RPMI8226 (cell line): Measurements from ENCODE around the gene KRT12.
"Not testable (repeated sequence)": the region's sequence is repeated elsewhere in the genome, so short reads cannot be mapped to it uniquely, and the experiment has no call there.

Source experiments
- DNase-seq: peaks from one replicate; pipeline ENCODE4 v3.0.0-alpha.2; 2015

The KRT12 gene

GRCh38 chr17:40883626-40884334 is 16.8 kb upstream of the KRT12 start:
- no peak for DNase-seq

DNA sequence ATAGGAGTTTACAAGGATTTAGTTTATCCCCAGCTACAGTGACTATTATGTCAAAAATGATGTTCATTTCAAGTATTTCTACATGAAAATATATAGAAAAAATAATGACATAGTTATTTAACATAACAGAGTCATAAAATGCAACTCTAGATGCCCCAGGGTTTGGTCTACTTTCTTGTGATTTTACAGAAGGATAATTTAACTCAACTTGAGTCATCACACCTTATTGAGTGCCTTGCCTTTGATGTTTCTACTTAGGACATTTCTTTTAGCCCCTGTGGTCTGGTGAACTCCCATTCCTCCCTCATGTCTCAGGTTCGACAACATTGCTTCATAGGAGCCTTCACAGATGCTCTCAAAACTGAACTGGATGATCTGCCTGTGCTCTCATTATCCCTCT is 16.0 kb upstream of the KRT12 start:
- DNase-seq, result no peak

DNA sequence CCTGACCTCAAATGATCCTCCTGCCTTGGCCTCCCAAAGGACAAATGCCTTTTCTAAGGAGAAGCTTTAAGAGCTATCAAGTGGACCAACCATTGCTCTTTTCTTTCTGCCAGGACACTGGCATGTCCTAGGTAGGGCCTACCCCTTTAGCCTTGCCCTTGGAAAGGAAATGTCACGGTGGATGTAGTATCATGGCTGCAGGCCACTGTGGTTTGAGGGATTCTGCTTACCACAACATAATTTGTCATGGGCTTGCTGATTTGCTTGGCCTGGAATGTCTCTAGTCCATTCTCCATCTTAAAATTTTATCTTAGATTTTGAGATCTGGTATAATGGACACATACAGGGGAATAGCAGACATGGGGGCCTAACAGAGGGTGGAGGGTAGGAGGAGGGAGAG is 12.0 kb upstream of the KRT12 start:
- DNase-seq, result no peak

- no peak for DNase-seq
These were observed 11.0 kb upstream of the KRT12 start for GRCh38 chr17:40878044-40878443.

GRCh38 chr17:40873801-40874200 is 6.8 kb upstream of the KRT12 start:
- no peak for DNase-seq

- DNase-seq, result no peak
These were observed 6.2 kb upstream of the KRT12 start for GRCh38 chr17:40873255-40873654.

- DNase-seq, result no peak
These were observed 5.4 kb upstream of the KRT12 start for GRCh38 chr17:40872416-40872815.

DNA sequence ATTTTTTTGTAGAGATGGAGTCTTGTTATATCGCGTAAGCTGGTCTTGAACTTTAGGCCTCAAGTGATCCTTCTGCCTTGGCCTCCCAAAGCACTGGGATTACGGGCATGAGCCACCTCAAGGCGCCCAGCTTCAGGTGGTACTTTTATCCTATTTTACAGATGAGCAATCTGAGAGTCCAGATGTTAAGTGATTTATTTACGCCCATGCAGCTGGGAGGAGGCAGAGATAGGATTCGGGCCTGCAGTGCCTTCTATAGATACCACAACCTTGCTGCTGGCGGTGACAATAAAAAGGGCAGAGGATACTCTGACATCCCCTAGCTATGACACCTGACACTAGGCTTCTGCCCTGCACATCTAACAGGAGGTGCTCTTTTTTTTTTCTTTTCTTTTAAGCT is 4.3 kb upstream of the KRT12 start:
- DNase-seq, result no peak

- DNase-seq, result no peak
These were observed 3.1 kb upstream of the KRT12 start for GRCh38 chr17:40870136-40870535.

DNA sequence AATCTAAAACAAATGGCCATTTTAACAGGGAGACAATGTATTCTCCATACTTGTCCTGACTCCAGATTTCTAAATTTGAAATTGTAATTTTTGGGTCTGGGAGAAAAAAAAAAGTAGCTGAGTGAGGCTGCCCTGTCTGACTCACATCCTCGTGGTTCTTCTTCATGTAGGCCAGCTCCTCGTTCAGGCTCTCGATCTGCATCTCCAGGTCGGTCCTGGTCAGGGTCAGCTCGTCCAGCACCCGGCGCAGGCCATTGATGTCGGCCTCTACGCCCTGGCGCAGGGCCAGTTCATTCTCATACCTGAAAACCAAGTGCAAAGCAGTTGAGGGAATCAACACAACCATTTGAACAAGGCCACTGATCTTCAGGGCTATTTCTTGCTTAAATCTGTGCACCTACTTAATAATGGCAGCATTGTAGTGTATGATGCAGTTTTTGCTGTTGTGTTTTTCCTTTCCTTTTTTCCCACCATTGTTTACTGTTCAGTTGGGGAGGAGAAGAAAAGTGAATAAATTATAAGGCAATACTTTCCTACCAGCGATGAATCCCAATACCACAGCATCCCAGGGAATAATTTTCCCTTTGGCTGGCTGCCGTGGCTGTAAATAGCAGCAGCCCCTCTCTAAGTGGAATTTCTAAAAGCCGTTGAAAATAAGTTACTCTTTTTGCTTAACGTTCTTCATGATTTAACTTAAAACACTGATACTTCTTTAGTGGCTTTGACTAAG is 2.2 kb downstream of the KRT12 start:
- no peak for DNase-seq

DNA sequence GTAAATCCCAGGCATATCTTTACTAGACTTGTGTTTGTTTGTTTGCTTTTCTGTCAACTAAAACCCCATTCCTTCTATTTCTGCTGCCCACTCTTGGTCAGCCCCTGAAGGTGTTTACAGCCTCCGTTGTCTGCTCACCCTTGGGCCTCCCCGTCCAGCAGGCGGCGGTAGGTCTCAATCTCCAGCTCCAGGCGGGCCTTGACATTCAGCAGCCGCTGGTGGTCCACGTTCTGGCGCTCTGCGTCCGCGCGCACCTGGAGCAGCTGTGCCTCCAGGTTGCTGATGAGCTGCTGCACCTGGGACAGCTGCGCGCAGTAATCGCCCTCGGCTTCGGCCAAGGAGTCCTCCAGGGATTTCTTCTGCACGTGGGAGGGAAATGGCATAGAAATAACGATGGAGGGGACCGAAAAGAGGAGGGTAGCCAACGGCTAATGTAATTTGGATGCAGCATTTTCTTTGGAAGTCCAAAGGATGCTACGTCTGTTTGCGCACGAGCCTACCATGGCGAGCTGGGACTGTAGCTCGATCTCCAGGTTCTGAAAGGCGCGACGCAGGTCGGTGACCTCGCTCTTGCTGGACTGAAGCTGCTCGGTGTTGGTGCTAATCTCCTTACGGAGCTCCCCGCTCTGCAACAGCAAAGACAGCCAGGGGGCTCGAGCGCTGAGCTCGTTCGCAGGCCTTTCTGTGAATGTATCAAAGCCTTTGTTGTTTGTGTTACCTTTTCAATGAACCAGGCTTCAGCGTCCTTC is 3.9 kb downstream of the KRT12 start:
- peak; percentile 30 for DNase-seq

GRCh38 chr17:40859536-40859935 is 7.5 kb downstream of the KRT12 start:
- no peak for DNase-seq

DNA sequence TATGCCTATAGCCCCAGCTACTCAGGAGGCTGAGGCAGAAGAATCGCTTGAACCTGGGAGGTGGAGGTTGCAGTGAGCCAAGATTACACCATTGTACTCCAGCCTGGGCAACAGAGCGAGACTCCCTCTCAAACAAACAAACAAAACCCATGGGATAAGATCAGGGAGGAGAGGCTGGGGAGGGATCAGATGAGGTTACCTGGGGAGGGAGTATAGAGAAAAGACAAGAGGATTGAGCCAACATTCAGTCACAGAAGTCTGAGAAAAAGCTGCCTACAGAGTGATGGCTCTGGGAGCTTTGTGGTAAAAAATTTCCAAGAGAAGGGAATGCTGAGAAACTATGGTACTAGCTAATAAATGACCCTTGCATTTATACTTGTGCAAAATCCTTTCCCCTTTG is 8.4 kb downstream of the KRT12 start:
- not testable (repeated sequence) for DNase-seq

DNA sequence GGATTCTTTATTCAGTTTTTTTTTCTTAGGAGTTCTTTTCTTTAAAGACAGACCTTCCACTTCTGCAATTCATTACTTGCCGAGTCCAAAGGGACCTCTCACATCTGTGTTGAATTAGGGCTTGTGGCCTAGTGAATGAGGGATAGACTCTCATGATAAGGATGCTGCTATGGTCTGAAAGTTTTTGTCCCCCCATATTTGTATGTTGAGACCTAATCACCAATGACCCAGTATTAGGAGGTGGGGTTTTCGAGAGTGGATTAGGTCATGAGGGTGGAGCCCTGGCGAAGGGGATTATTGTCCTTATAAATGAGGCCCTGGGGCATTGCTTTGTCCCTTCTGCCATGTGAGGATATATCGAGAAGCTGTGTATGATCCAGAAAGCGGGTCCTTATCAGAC is 9.5 kb downstream of the KRT12 start:
- no peak for DNase-seq

DNA sequence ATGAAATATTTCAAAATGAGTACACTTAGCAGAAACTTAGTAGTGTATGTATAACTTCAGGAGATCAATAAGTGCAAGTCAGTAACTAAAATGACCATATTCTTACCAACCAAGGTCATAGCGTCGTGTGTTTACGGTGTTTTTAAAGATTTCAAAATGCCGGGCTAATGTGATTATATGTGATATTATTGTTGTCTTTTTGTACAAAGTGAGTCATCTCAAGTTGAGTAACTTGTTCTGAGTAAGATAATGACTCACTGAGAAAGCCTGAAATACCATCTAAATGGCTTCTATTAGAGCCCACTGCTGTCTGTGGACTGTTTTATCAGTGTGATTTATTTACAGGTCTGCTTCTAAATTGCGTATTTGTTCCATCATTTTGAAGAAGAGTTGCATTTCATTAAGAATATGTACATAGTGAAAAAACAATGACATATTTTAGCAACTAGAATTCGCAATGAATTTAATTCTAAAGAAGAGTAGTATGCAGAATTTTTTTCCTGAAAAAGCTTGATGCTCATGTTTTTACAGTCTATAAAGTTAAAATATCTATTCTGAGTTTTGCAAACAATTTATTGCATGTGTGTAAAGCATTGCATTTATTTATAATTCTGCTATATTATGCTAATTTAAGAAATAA is 12.7 kb downstream of the KRT12 start:
- DNase-seq, result no peak

DNA sequence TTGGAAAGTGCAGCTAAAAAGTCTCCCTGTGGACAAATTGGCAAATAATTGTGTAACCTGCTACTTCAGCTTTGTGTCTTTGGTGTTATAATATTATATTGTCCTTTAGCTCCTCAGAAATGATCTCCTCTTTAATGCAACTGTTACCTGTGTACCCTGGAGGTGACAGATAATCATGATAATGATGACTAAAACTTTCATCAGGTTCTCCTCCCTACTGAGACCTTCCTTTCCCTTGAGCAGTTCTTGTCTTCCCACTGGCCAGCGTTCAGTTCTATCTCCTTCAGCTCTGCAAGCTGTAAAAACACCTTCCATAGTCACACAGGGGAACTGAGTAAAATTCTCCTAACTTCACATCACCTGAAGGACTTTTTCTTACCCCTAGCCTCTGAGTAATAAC is 14.7 kb downstream of the KRT12 start:
- DNase-seq, result no peak

GRCh38 chr17:40850293-40850972 is 16.6 kb downstream of the KRT12 start:
- no peak for DNase-seq

DNA sequence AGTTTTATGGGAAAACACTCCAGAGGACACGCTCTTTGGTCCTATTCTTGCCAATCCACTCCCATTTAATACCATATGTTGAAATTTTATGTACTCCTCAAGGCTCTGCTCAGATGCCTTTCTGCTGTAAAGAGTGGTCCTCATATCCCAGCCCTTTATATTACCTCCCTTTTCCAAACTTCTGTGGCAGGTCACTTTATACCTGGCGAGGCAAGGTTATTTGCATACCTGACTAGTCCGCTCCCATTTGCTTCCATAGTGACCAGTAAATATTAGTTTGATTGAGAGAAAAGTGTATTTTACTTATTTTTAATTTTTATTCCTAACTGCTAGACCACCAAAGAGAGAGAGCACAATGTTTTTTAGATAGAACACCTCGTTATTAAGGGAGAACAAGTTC is 17.3 kb downstream of the KRT12 start:
- DNase-seq, result no peak

DNA sequence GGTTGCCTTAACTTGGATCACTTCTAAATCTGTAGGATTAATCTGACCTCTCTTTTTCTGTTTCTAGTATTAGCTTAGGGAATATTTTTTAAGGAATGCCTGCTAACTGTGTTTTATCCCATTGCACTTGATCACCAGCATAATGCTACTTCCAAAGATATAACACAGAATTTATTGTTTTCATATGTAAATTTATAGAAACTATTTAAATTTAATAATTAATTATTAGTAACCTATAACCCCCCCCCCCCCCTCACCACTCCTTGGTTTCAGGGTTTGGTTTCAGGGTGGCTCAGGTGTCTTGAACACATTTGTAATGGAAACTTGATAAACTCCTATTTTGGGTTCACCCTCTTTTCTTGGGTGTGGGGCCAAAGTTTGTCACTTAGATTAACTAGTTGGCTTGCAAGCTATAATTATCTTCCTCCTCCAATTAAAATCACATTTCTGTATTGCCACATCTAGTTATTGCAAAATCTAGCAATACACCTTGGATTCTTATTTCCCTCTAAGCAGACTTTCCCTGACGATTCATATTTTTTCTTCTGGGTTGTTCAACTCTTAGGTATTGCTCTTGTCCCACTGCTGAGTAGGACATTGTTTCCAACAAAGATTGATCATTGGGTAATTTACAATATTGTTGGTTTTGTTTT is 18.3 kb downstream of the KRT12 start:
- no peak for DNase-seq

GRCh38 chr17:40846515-40847144 is 20.4 kb downstream of the KRT12 start:
- DNase-seq, result no peak

GRCh38 chr17:40844671-40845107 is 22.3 kb downstream of the KRT12 start:
- DNase-seq, result no peak

DNA sequence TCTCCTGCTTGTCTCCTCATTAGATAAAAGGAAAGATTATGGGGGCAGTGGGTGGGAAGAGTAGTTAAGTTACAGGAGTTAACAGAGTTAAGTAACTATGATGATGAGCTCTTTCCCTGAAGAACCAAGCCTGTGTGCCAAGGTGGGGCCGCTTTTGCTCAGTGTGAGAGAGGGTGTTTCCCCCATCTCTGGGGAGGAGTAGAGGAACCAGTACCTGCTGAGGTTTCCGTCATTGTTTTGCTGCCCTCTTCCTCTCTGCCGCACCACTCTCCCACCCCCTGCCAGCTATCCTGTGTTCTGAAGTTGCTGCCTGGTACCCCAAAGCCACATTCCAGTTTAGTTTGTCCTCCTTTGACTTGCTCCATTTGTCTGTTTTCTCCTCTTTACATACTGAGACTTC is 23.8 kb downstream of the KRT12 start:
- no peak for DNase-seq
